HCT116 (cell line): ENCODE data around the gene MIER3. TPM values are rescaled to one million over a fixed set of nuclear protein-coding genes. Genes with fewer than 3 reads are reported as not detected.

Experiments
- ATAC-seq: fragments of 200-7000 bp; cut with Tn5 transposase; 2 replicates; pipeline ENCODE4 v1.9.1; 2020; ENCODE audit warnings: mild to moderate bottlenecking, moderate library complexity
- BruUV-seq: library from RNA; stranded (reverse); fragments of 400-500 nt; replicated peaks from 2 replicates; lab custom pipeline; 2021; lab: Mats Ljungman, UMichigan
- CTCF ChIA-PET: fragments of 300-600 bp; sonication (Branson Sonifier 250); formaldehyde crosslinking; loops from one replicate; lab custom pipeline; 2021; ENCODE audit warnings: antibody characterized with exemption; lab: Charles Lee
- POLR2A ChIA-PET: fragments of 300-600, 350-600 bp; sonication (Branson Sonifier 250); formaldehyde crosslinking; loops from one replicate; lab custom pipeline; 2021; ENCODE audit warnings: antibody characterized with exemption; lab: Charles Lee
- RAD21 ChIA-PET, 2 experiments: fragments of 300-600 bp; sonication (Branson Sonifier 250); formaldehyde crosslinking; loops; one replicate each; lab custom pipeline; 2023; ENCODE audit warnings: low total read pairs in 2 of 2; ENCODE audit not compliant: uncharacterized antibody in 2 of 2, unreplicated experiment in 2 of 2, low non-redundant PET in 1 of 2; lab: Charles Lee
- DNase-seq: peaks from one replicate; pipeline ENCODE4 v3.0.0-alpha.2; 2010; ENCODE audit warnings: low read depth, low spot score
- H2AFZ ChIP-seq: fragments of 200-600 bp; shearing (Covaris generic), sonication (generic); 2 replicates; pipeline ENCODE4 v1.6.1; 2017; ENCODE audit warnings: low read depth, mixed run types, mixed read lengths, antibody characterized with exemption, low read length; ENCODE audit not compliant: poor library complexity, severe bottlenecking
- H3K27ac ChIP-seq: 2 replicates; pipeline ENCODE4 v1.5.1; 2012; ENCODE audit warnings: low read depth, low read length
- H3K27me3 ChIP-seq: fragments of 200-600 bp; sonication (generic); 2 replicates; pipeline ENCODE4 v1.6.1; 2016; ENCODE audit warnings: mixed run types, low read length, mixed read lengths; ENCODE audit not compliant: insufficient read depth
- H3K36me3 ChIP-seq, 2 experiments: fragments of 200-500 bp in 1 of 2; fragments of 200-600 bp in 1 of 2; sonication (Bioruptor generic) in 1 of 2; sonication (generic) in 1 of 2; 2 replicates each; pipeline versions ENCODE4 v1.5.1 to v1.6.1; 2014 to 2016; ENCODE audit warnings: low read length in 2 of 2, inconsistent platforms in 1 of 2, mixed read lengths in 1 of 2, mixed run types in 1 of 2; ENCODE audit not compliant: insufficient read depth in 2 of 2, control insufficient read depth in 1 of 2
- H3K4me1 ChIP-seq, 2 experiments: fragments of 200-600 bp in 1 of 2; sonication (generic) in 1 of 2; 2 replicates each; pipeline versions ENCODE4 v1.5.1 to v1.6.1; 2012 to 2017; ENCODE audit warnings: low read length in 2 of 2, inconsistent platforms in 1 of 2, mild to moderate bottlenecking in 1 of 2, mixed read lengths in 1 of 2, mixed run types in 1 of 2, moderate library complexity in 1 of 2; ENCODE audit not compliant: insufficient read depth in 2 of 2, control insufficient read depth in 1 of 2
- H3K4me2 ChIP-seq: fragments of 200-600 bp; sonication (generic); 2 replicates; pipeline ENCODE4 v1.6.1; 2017; ENCODE audit warnings: mixed run types, low read length, mixed read lengths
- H3K4me3 ChIP-seq, 2 experiments: fragments of 200-600 bp in 1 of 2; sonication (generic) in 1 of 2; replicated peaks in 1 of 2; 2 replicates each; pipeline ENCODE4 v1.5.1; 2011 to 2016; ENCODE audit warnings: low read length in 2 of 2, control low read depth in 1 of 2, low read depth in 1 of 2, mild to moderate bottlenecking in 1 of 2, mixed read lengths in 1 of 2, mixed run types in 1 of 2
- H3K79me2 ChIP-seq: fragments of 200-600 bp; sonication (generic); 2 replicates; pipeline ENCODE4 v1.6.1; 2017; ENCODE audit warnings: mild to moderate bottlenecking, mixed run types, low read length, moderate library complexity, mixed read lengths; ENCODE audit not compliant: insufficient read depth
- H3K9ac ChIP-seq: fragments of 200-600 bp; sonication (generic); 2 replicates; pipeline ENCODE4 v1.6.1; 2016; ENCODE audit warnings: low read length, mixed read lengths
- H3K9me2 ChIP-seq: fragments of 200-600 bp; sonication (generic), shearing (Covaris generic); 2 replicates; pipeline ENCODE4 v1.6.1; 2017; ENCODE audit warnings: mixed run types, mild to moderate bottlenecking, moderate library complexity; ENCODE audit not compliant: insufficient read depth
- H3K9me3 ChIP-seq, 2 experiments: fragments of 200-500 bp in 1 of 2; fragments of 200-600 bp in 1 of 2; sonication (Bioruptor generic) in 1 of 2; sonication (generic) in 1 of 2; 2 replicates each; pipeline ENCODE4 v1.6.1; 2014 to 2017; ENCODE audit warnings: low read length in 2 of 2, mixed read lengths in 2 of 2, inconsistent platforms in 1 of 2, low read depth in 1 of 2, mild to moderate bottlenecking in 1 of 2, mixed run types in 1 of 2, moderate library complexity in 1 of 2; ENCODE audit not compliant: control insufficient read depth in 1 of 2, insufficient read depth in 1 of 2
- H4K20me1 ChIP-seq: fragments of 200-600 bp; sonication (generic), shearing (Covaris generic); 2 replicates; pipeline ENCODE4 v1.6.1; 2017; ENCODE audit warnings: mixed run types, mild to moderate bottlenecking, moderate library complexity; ENCODE audit not compliant: insufficient read depth
- ATF3 ChIP-seq: IDR thresholded peaks from 2 replicates; pipeline ENCODE4 v1.6.1; 2012
- CEBPB ChIP-seq: IDR thresholded peaks from 2 replicates; pipeline ENCODE4 v1.6.1; 2012; ENCODE audit warnings: low read depth
- EGR1 ChIP-seq: IDR thresholded peaks from 2 replicates; pipeline ENCODE4 v1.6.1; 2012; ENCODE audit warnings: low read depth
- EZH2 ChIP-seq: fragments of 200-600 bp; sonication (generic); IDR thresholded peaks from 2 replicates; pipeline ENCODE4 v1.6.1; 2017; ENCODE audit warnings: antibody characterized with exemption, mixed run types
- EZH2phosphoT487 ChIP-seq: fragments of 200-600 bp; IDR thresholded peaks from 2 replicates; pipeline ENCODE4 v1.6.1; 2018; ENCODE audit warnings: antibody characterized with exemption, borderline replicate concordance
- FOSL1 ChIP-seq: IDR thresholded peaks from 2 replicates; pipeline ENCODE4 v1.6.1; 2012; ENCODE audit warnings: low read depth
- JUND ChIP-seq: IDR thresholded peaks from 2 replicates; pipeline ENCODE4 v1.6.1; 2012
- MAX ChIP-seq: IDR thresholded peaks from 2 replicates; pipeline ENCODE4 v1.6.1; 2012
- POLR2A ChIP-seq: IDR thresholded peaks from 2 replicates; pipeline ENCODE4 v1.7.0; 2011; ENCODE audit warnings: borderline replicate concordance; ENCODE audit not compliant: insufficient read depth, insufficient read length; ENCODE audit errors: extremely low read depth
- POLR2AphosphoS5 ChIP-seq: IDR thresholded peaks from 2 replicates; pipeline ENCODE4 v1.6.1; 2011; ENCODE audit warnings: mild to moderate bottlenecking, low read depth, low read length, moderate library complexity
- RAD21 ChIP-seq: IDR thresholded peaks from 2 replicates; pipeline ENCODE4 v1.6.1; 2012; ENCODE audit warnings: low read depth, mild to moderate bottlenecking
- REST ChIP-seq: IDR thresholded peaks from 2 replicates; pipeline ENCODE4 v1.6.1; 2012; ENCODE audit warnings: low read depth
- SIN3A ChIP-seq: IDR thresholded peaks from 2 replicates; pipeline ENCODE4 v1.6.1; 2012; ENCODE audit warnings: low read depth
- SP1 ChIP-seq: IDR thresholded peaks from 2 replicates; pipeline ENCODE4 v1.6.1; 2012; ENCODE audit warnings: low read depth
- YY1 ChIP-seq: IDR thresholded peaks from 2 replicates; pipeline ENCODE4 v1.6.1; 2011; ENCODE audit warnings: low read length, low read depth, moderate library complexity, mild to moderate bottlenecking; ENCODE audit not compliant: insufficient replicate concordance; ENCODE audit errors: extremely low read depth
- ZBTB33 ChIP-seq: IDR thresholded peaks from 2 replicates; pipeline ENCODE4 v1.6.1; 2011; ENCODE audit warnings: mild to moderate bottlenecking, low read length, moderate library complexity; ENCODE audit not compliant: insufficient replicate concordance; ENCODE audit errors: extremely low read depth
- ZFX ChIP-seq: fragments of 450-650 bp; IDR thresholded peaks from 2 replicates; pipeline ENCODE4 v1.6.1; 2017
- ZNF274 ChIP-seq: fragments of 200-500 bp; sonication (Bioruptor generic); IDR thresholded peaks from 2 replicates; pipeline ENCODE4 v1.6.1; 2014; ENCODE audit warnings: mild to moderate bottlenecking, low read depth, low read length, inconsistent platforms
- intact Hi-C: fragments of 100-400 bp; cut with micrococcal nuclease; formaldehyde crosslinking; loops from 2 replicates; pipeline ENCODE4 v1.10.0; 2022
- total RNA-seq: library from RNA; stranded (reverse); gene quantifications from one replicate; pipeline ENCODE4 v1.2.1, GENCODE V29; 2021; ENCODE audit not compliant: unreplicated experiment

Gene MIER3
- total RNA-seq, 1 experiment from 2014 or later: 21.9 TPM

- ATAC-seq: no peak
- ChIA-PET POLR2A (no interaction called here), CTCF (interaction anchor here (0.8 to 1.0 kb wide), 2 partner anchors 13 to 626 kb away, joined by 3 to 4 read pairs; no protein-coding TSS in a partner anchor), RAD21 (no interaction called here)
- H3K4me3 ChIP-seq: no peak overlapping the region
- intact Hi-C loops: no loop called here
- TF ChIP-seq FOSL1: no peak
- no peak for TF ChIP-seq EGR1
- TF ChIP-seq SIN3A: no peak
- no peak for TF ChIP-seq EZH2phosphoT487
- no peak for TF ChIP-seq POLR2A
- no peak for TF ChIP-seq POLR2AphosphoS5
- no peak for TF ChIP-seq JUND
- TF ChIP-seq RAD21: no peak
- TF ChIP-seq YY1: no peak
- TF ChIP-seq ZBTB33: no peak
- no peak for TF ChIP-seq SP1
- TF ChIP-seq MAX: no peak
- no peak for TF ChIP-seq ATF3
- TF ChIP-seq ZNF274: no peak
- TF ChIP-seq REST: no peak
- TF ChIP-seq ZFX: no peak
- TF ChIP-seq EZH2: no peak
- TF ChIP-seq CEBPB: no peak
- no peaks in the 10 kb centered on the region for H4K20me1 ChIP-seq
- H3K9me3 ChIP-seq: no peaks in the 10 kb centered on the region
- DNase-seq: no peak
- H3K79me2 ChIP-seq: no peaks in the 10 kb centered on the region
- BruUV-seq: no TSS peak
- no peaks in the 10 kb centered on the region for H3K4me1 ChIP-seq
- H3K27me3 ChIP-seq: no peaks in the 10 kb centered on the region
- no peak overlapping the region for H3K9ac ChIP-seq
- no peak overlapping the region for H2AFZ ChIP-seq
- no peaks in the 10 kb centered on the region for H3K9me2 ChIP-seq
- H3K36me3 ChIP-seq: peaks cover 3 to 6% of the 10 kb centered on the region in 2 experiments; a peak in 1 of 4 replicates
- no peak overlapping the region for H3K4me2 ChIP-seq
- no peak overlapping the region for H3K27ac ChIP-seq
These were observed 55.2 kb downstream of the MIER3 start for GRCh38 chr5:56896763-56897162.
